HG03469 (cell line): ENCODE data around the gene ATP7B.
A peak's percentile ranks its signal among the peaks of the same experiment; 100 is the strongest.

Experiments used
- ATAC-seq: cut with Tn5 transposase; IDR thresholded peaks from one replicate; pipeline ENCODE4 v1.9.1; 2021; ENCODE audit warnings: mild to moderate bottlenecking, moderate library complexity, moderate number of reproducible peaks; ENCODE audit not compliant: unreplicated experiment

ATP7B gene

DNA sequence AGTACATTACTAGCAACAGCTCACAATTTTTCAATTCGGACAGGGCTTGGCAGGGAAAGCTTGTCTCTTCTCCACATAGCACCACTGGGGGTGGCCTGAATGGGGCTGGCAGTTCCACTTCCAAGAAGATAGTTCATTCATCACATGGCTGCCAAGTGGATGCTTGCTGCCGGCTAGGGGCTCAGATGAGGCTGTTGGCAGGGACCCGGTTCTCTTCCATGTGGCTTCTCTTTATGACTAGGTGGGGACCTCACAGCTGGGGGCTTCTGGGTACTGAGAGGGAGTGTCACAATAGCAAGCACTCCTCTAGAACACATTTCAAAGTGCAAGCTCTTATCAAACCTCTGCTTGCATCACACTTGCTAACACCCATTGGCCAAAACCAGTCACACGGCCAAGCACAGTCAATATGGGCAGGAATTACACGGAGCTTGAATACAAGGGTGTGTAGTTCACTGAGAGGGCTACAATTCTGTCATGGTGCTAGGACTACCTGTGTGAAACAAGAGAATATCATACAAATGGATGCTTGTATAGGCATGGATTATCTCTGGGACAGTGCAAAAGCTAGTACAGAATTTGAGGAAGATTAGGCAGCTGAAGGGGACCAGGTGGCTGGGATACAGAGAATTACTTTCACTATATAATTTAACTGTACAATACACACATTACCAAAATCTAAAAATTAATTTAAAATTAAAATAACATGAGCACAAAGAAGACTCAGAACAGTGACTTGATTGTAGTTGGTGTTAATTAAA, 32.3 kb downstream of the ATP7B start:
- no peak for ATAC-seq

DNA sequence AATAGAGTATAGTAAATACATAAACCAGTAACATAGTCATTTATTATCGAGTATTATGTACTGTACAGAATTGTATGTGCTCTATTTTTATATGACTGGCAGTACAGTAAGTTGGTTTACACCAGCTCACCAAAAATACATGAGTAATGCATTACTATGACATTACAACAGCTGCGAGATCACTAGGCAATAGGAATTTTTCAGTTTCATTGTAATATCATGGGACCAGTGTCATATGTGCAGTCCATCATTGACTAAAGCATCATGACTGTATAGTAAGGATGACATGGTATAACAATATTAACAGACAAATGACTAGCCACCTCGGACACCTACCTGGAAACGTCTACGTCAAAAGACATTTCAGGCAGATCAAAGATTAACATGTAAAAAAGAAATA, 33.6 kb downstream of the ATP7B start:
- no peak for ATAC-seq

DNA sequence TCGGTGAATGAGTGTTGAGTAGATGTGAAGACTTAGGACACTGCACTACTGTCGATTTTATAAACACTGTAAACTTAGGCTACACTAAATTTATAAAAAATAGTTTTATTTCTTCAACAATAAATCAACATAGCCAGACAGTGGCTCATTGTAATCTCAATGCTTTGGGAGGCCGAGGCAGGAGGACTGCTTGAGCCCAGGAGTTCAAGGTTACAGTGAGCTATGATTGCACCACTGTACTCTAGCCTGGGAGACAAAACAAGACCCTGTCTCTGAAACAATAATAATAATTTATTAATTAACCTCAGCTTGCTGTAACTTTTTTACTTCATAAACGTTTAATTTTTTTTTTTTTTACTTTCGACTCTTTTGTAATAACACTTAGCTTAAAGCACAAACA, 34.4 kb downstream of the ATP7B start:
- no peak for ATAC-seq

DNA sequence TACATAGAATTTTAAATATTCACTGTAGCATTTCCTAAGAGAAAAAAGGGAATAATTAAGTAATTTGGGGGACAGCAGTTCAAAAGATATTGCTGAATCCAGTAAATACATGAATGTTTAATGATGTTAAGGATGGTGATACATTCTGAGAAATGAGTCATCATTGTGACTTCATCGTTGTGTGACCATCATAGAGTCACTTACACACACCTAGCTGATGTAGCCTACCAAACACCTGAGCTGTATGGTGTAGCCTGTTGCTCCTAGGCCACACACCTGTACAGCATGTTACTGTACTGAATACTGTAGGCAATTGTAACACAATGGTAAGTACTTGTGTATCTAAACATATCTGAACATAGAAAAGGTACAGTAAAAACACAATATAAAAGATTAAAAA, 34.8 kb downstream of the ATP7B start:
- no peak for ATAC-seq

DNA sequence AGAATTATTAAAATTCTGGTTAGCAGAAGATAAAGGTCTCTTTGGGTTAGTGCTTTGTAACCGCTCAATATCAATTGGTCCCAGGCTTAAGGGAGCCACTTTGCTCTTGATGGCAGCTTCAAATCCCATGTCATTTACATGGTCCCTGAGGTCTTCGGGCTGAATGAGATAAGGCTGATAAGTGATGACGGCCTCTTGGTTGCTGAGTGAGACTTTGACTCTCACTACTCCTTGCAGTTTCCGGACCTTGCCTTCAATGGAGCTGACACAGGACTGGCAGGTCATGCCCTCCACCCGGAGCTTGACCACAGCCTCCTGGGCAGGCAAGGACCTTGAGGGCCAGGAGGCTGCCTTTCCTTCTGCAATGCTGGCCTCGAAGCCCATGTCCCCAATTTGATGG, 36.8 kb downstream of the ATP7B start:
- ATAC-seq, result no peak

DNA sequence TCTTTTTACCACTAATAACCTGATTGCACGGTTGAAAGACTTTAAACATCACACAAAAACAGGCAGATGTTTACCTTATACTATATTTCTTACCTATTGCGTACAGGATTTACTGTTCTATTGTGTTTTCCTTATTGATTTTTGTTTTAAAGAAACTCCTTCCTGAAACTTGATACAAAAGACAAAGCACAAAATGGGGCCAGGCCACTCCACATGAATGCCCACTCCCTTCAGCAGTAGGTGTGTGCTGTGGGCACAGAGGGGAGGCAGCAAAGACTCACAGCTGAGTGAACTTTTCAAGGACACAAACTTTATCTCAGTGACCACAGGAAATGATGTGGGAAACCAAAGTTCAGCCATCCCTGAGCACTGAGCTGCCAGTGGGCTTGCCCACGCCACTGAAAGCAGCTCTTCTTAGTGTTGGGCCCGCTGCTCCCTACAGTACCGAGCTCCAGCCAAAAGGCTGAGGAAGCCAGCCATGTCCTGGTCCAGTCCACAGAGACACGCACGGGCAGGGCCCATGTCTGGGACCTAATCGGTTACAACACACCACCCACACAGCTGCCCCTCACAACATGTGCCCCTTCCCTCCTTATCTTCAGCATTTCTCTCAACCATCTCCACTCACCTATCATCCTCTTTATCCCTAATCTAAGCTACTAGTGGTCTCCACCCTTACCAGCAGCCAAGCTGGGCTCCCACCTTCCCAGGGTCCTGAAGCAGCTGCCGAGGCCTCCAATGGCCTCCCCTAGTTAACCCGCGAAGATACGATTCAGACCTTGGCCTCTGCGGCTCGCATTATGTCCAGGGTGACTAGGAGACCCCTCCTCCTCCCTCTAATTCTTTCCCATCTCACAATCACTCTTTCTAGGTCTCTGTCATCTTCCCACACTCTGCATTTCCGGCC, 39.5 kb downstream of the ATP7B start:
- no peak for ATAC-seq

DNA sequence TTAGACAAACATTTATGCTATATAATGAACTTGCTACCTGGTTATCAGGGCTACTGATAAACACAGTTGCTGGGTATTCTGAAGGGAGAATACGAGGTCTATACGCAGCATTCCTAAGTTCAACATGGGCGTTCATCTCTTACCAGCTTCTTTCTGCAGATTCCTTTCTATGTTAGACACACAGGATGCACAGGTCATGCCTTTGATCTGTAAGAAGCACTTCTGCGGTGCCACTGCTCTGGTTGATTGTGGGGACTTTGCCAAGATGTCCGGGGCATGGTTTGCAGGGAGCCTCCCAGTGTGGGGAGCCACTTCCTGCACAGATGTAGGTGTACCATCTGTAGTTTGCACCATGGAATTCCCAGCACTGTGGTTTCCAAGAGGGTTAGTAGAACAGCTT, 40.9 kb downstream of the ATP7B start:
- ATAC-seq, result no peak

DNA sequence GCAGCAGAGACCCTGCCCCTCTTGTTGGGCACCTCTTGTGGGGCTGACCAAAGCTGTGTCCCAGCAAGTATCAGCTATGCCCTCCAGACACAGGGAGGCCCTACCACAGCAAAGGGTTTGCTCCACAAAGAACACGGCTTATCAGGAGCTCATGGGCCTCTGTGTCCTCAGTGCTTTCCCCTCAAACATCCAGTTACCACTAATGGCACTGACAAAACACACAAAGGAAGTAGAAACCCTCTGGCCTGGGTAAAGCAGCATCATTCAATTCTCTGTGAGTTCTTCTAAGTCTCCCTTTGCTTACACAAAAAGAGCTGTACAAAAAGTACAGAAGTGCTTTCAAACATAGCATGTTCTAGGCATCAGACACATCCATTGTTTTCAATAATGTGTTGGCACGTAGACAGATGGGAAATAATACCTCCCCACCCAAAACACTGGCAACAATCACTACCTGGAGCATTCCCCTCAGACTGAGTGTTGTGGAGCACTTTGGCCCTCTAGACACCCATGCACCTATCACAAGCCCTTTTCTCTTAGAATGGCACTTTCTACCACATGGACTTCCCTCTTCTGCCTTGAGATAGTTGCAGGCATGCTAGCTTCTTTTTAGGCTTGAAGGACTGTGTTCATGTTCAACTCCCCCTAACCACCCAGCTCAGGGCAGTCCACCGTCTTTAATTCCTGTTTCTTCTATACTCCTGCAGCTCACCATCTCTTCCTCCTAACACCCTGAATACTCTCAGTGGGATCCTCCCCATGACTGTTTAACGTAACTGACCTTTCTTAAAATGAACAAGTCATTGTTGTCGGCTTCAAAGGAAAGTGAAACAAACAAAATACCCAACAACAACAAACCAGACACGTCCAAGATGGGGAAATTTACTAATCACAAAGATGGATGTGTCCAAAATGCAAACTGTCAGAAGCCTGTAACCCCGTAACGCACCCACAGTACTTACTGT, 43.5 kb downstream of the ATP7B start:
- no peak for ATAC-seq

DNA sequence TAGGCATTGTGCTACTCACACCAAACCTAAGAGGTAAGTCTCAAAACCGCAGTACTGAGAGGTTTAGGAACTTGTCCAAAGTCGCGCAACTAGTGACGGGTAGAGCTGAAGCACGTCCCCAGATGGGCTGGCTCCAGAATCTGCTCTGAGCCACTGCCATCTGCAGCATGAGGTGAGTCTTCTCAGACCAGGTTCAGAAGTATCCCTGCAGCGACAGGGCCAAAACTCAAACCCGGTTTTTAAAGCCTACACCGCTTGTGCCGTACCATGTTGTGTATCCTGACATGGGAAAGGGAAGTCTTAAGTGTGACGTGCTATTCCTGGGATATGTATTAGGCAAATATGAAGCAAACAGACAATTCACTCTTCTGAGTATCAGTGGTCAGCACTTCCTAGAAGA, 45.1 kb downstream of the ATP7B start:
- ATAC-seq, result no peak

DNA sequence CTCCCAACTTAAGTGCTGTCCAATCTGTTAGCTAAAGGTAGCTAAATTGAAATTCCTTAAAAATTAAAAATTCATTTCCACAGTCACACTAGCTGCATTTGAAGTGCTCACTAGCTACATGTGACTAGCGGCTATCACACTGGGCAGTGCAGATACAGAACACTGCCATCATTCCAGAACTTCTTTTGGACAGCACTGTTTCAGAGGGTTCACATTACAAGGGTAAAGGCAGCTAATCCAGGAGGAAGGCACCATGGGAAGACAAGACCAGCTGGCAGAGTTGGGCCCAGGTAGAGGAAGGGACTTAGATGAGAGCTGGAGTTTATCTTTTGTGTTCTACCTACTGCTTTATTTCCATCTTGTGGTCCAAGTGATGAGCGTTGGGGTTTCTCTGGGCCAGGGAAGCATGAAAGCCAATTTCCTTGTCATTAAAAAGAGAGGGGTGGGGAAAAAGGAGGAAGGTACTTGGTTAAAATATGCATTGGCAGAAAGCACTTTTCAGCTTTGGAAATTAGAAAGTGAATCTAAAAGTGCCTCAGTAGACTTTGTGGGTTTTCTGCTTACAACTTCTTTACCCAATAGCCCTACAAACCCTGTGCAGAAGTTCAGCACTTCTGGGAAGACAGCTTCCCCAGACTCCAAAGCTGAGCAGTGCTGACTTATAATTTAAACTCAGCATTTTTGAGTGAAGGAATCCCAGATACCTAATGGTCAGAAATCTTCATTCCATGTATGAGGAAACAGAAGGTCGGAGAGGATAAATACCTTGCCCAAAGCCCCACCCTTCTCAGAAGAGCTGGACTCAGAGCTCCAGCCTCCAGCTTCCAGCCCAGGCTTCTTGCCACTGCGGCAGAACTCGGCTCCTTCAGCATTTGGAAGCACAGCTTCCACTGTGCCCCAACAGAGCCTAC, 49.5 kb downstream of the ATP7B start:
- no peak for ATAC-seq

DNA sequence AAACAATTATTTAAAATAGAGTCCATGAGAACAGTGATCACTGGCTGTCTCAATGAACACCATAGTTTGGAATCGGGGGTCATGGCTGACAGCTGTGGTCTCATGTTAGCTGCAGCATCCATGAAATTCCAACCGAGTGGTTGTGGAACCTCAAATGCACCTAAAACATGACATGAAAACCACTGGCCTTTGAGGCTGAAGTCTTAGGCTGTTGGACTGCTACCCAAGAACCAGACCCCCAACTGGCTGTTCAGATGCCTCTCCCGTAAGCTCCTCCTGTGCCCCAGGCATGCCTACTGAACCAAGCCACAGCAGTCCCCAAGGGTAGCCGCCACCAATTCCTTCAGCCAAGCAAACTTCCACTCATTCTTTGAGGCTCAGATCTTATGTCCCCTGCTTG, 50.5 kb downstream of the ATP7B start:
- ATAC-seq, result no peak

DNA sequence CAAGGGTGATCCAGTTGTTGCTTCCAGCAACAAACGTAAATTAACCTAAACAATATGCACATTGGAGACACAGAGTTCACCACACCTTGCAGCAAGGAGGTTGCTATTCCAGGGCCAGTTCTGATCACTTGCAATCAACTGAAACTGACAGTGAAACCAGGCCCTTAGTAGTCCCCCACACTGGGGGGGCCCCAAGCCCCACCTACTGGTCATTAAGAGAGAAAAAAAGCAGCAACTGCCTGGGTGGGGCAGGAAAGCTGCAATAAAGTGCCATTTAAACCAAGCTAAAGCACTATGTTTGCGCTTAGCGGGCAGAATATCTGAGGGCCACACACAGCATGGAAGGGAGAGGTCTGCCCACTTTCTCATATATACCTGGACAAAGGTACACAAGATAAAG, 51.5 kb downstream of the ATP7B start:
- peak; percentile 70 for ATAC-seq

DNA sequence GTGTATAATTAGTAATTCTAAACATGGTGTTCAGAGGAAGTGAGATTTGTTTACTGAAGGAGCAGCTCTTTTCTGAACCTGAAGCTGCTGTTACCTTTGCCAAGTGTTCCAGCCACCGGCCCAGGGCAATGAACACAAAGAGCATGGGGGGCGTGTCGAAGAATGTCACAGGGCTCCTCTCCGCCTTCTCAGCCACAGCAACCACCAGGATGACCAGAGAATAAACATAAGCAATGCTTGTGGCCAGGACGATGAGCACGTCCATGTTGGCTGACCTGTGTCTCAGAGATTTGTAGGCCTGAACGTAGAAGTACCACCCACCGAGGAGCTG, 53.1 kb downstream of the ATP7B start:
- ATAC-seq, result no peak

DNA sequence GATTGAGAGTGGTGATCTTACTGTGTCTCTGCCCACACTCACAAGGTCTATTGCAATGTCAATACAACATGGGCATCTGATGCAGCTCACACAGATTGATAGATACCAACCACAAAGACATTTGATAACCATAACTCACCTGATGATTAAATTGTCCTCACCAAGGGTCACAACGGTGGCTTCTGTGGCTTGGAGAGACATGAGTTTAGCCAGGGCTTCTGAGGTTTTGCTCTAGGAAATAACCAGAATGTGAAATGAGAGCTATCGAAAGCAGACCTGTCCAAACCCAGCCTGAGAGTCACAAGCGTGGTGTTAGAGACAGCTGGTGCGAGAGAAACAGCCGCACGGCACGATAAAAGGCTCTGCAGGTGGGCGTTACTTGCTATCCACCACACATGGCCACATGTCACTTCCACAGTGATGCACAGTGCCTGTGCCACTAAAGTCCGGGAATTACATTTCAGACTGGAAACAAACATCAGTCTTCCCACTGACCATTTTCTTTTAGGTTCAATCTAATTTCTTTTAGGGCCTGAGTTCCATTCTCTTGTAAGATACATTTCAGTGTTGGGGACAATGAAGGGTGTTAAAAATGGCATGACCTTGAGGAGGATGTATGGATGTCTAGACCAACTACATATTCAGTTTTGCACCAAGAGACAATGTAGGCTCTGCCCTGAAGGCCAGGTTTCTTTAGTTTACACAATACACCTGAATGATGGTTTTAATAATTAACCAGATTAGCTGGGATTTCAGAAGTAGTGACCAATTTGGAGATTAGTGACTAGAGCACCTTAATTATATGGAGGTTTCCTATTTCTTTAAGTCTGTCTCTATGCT, 53.7 kb downstream of the ATP7B start:
- ATAC-seq, result no peak

DNA sequence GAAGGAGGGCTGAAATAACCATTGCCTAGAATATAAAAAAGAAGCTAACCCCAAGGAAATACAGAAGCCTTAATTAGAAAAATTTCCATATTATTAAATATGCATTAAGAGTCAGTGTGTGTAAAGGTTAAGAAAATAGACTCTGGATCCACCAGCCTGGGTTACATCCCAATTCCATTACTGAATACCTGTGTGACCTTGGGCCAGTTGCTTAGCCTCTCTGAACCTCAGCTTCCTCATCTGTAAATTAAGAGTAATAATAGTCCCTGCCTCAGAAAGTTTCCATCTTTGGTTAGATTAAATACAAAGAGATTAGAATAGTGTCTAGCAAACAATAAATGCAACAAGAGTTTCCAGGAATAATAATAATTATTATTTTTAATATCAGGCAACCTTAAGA, 54.5 kb downstream of the ATP7B start:
- ATAC-seq, result no peak

DNA sequence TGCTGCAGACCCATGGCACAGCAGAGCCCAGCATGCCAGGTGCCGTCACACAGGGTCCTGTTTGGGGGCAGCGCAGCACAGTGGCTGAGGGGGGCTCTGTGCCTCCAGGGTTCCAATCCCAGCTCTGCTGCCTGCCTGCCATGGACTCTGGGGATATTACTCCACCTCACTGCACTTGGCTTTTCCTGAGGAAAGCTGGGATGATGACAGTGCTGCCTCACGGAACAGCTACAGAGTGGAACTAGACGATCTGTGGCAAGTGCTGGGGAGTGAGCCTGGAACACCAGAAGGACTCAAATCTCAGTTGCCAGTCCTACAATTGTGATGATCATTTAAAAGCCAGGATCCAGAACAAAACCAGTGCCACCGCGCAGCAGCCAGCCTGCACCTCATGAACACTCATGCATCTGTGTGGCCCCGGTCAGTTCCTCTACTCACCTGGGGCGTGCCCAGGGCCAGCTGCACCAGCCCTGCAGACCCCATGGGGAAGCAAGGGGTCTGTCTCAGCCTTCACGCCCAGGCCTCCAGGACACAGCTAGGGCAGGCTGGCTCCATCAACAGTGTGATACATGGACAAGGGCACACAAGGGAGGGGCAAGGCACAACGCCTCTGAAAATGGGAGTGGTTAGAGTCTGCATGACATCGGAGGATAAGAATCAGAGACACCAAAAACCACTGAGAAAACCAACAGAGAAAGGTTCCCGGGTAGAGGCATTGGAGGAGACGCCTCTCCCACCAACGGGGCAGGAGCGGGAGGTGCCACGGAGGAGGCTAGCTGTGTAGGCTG, 55.2 kb downstream of the ATP7B start:
- ATAC-seq, result no peak

DNA sequence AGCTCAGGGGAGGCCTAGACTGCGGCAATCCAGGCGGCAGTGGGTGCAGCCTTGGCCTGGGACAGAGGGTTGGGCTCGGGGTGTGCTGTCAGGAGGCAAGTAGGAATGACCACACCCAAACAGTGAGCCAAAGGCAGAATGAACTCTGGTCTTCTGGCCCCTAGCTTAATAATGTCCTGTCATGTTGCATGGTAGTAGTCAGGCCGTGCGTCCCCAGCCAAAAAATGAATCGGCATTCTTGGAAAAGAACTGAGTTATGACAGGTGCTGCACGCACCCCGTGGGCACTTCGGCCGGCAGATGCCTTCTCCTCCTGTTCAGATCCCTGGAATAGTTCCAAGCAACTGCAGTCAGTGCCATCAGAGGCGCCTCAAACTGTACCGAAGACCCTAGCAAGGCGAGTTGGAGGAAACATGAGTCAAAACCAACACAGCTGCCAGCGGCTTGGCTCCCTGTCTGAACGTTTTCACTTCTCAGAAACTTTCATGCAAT, 55.9 kb downstream of the ATP7B start:
- ATAC-seq, result no peak
